HG02943 (cell line): ENCODE results near the gene STX16.

Experiments
- ATAC-seq: cut with Tn5 transposase; IDR thresholded peaks from one replicate; pipeline ENCODE4 v1.9.1; 2021; ENCODE audit warnings: mild to moderate bottlenecking, low read depth, moderate library complexity; ENCODE audit not compliant: unreplicated experiment

The STX16 gene

DNA sequence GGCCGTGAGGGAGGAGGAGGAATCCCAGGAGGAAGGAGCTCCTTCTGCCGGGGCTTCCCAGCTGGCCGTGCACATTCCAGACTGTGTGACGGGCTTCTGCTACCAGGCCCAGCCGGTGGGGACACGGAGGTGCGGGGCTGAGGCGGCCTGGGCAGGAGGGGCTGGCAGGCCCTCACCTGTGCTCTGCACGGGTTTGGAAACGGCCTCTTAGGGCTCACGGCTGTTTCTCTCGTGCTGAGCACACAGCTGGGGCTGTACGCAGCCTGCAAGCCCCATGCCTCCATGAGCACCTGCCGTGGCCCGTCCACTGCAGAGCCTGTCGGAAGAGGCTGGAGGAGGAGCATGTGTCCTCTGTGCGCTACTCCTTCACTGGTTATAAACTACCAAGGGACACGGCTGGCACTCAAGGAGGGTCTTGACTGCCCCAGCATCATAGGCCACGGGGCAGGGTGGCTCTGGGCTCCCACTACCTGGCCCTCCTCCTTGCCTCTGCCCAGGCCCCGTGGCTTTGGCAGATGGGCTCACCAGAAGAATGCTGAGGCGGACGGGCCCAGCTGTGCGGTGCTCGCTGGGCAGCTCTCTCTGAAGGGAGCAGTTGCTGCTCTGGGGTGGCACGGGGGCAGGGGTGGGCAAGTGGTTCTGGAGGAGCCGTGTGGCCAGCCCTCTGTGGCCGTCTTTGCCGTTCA is 57.3 kb downstream of the STX16 start:
- no peak for ATAC-seq

DNA sequence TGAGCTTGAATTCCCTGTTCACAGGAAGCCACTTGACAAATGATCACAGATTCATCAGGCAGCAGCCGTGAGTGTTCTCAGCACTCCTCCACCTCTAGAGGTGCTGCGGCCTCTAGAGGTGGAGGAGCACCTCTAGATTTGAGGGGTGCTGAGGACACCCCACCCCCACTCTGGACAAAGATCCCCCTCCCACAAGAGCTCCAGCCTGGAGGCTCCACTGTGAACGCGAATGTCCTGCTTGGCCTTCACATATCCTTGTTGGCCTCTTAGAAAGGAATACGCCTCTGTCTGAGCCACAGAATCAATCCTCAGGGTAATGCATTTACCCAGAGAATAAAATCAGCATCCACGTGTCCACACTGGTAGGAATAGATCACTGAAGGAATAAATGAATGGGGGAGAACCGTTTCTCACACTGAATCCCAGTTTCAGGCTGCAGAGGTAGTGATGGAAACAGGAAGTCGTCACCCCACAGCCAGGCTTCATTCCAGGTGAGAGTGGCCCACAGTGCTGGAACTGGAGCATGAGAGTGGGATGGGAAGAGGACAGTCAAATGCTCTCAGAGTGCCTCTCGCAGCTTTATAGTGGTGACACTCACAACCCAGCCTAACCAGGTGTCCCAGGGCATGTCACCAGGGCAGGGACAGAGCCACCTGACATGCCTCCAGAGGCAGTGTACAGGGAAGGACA is 58.1 kb downstream of the STX16 start:
- ATAC-seq = no peak

DNA sequence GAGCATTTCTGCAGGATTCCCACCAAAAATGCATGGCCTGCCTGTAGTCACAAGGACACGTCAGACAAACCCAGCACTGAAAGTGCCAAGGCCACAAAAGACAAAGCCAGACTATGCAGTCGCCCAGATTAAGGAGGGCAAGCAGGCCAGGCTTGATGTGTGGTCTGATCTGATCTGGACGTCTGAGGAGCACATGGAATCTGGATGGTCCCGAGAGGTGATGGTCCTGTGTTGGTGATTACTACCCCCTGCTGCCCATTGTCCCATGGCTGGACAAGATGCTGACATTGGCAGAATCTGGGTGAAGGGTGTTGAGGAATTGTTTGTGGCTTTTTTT is 58.6 kb downstream of the STX16 start:
- no peak for ATAC-seq

DNA sequence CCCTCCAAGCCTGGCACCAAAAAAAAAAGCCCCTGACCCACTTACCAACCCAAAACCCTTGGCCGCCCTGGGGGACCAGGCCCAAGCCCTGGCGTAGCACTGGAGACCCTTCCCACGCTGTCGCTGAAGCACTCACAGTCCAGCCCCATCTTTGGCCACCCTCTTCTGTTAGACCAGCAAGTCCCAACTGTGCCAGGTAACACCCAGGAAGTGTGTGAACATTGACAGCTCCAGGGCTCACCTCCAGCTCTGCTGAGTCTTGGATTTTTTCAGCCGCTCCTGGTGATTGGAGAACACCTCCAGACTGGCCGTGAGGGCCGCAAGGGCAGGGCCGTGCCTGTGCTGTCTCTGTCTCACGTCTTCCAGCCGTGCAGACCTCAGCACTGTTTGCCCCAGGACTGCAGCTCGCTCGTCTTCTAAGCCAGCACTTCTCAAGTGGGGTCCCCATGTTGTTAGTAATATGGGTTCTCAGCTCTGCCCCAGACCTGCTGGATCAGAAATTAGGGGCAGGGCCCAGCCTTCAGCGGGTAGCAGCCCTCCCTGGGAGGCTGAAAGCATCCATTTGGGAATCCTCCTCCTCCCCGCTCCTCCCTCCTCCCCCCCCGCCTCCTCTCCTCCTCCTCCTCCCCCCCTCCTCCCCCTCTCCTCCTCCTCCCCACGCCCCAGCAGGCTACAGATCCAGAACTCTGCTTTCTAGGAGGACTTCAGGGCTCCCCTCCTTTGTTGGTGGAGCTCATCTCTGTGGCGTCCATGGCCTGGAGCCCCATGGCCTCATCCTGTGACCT is 59.6 kb downstream of the STX16 start:
- ATAC-seq = no peak

DNA sequence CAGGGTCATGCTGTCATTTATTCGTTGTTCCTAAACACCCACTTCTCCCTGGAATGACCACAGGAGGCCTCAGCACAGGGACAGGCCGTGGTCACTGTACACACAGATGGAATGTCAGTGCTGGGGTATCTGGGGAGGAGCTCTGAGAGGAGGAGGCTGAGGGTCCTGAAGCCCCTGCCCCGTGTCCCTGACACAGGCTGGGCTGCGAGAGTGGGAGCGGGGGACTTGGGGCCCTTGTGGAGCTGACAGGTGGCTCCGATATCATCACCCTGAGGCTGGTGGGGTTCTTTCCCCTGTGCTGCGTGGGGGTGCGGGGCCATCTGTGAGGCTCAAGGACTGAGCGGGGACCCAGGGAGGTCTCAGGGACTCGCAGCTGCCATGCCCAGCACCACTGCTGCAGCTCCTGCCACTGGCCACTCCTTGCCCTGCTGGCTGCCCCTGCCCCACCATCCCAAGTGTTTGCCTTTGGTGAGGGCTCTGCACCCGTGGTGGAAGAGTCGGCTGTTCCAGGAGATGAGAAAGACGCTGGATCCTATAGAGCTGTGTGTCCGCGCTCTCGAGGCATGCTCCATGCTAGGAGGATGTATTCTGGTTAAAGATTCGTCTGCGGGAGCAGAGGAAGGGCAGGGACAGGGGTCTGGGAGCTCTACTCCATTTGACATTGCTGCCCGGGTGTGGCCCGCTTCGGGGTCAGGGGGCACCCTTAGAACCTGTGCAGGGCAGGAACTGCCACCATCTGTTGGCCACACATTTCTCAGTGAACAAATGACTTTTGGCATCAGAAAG is 60.4 kb downstream of the STX16 start:
- ATAC-seq = no peak

DNA sequence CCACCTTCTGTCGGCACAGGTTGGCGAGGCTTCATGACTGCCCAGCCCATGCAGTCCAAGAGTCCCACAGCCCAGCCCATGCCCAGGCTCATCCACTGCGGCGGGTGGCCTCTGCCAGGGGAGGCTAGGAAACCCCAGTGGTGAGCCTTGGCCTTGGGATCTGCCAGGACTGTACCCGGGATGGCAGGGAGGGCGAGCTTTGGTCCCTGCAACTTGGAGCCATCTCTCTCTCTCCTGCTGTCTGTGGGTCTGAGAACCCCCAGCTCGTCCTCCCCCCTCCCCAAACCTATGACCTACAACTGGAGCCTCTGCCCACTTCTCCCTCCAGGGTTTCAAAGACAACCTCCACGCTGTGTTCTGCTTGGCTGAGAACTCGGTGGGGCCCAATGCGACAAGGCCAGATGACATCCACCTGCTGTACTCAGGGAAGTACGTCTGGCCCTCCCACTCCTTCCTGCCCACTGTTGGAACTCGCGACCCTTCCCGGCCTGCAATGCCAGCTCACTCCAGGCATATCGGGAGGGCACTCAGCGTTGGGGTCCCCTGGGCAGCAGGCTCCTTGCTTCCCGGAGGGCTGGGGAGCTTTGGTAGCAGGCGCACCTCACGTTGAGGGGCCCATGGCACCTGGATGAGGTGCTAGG is 61.2 kb downstream of the STX16 start:
- ATAC-seq = no peak

DNA sequence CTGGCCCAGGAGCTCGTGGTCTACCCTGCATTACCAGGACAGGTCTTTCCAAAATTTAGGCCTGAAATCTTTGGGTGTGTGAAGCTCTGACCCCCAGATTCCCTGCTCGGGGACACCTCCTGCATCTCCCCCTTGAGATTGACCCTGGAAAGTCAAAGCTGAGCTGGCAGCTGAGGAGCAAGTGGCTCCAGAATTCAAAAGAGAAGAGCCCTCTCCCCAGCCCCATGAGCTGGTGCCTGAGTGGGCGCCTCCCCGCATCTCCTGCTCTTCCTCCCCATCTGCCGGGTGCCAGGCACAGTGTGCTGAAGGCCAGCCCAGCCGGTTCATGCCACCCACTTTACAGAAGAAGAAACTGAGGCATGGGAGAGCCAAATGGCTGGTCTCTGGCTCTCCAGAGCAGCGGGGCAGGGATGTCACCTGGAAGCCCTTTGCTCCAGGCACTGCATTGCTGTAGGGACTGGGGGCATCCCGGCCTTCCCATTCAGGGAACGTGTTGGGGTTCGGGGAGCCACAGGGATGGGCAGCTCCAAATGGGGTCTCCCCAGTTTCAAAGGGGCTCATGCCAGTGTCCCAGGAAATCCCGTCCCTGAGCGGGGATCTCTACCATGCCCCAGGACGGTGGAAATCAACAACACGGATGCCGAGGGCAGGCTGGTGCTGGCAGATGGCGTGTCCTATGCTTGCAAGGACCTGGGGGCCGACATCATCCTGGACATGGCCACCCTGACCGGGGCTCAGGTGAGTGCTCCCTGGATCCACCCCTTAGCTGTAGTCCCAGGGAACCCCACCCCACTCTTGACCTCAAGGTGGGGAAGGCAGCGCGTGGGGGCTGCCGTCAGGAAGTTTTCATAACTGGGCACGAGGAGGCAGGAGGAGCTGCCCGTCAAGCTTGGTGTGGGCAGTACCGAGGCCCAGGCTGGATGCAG is 62.0 kb downstream of the STX16 start:
- ATAC-seq = no peak

DNA sequence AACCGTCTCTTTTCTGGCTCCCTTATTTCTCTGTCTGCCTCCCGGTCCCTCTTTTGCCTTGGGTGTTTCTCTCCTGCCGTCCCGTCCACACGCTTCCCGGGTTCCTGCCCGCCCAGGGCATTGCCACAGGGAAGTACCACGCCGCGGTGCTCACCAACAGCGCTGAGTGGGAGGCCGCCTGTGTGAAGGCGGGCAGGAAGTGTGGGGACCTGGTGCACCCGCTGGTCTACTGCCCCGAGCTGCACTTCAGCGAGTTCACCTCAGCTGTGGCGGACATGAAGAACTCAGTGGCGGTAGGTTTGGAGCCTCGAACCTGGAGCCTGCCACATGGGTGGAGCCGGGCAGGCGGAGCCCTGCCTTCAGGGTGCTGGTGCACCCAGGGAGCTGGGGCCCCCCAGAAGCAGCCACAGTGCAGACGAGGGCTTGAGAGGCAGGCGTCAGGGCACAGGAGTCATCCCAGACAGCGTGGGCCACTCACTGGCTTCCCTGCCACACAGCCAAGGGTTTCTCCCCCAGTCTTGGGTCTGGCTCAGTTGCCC is 62.8 kb downstream of the STX16 start:
- ATAC-seq = no peak

DNA sequence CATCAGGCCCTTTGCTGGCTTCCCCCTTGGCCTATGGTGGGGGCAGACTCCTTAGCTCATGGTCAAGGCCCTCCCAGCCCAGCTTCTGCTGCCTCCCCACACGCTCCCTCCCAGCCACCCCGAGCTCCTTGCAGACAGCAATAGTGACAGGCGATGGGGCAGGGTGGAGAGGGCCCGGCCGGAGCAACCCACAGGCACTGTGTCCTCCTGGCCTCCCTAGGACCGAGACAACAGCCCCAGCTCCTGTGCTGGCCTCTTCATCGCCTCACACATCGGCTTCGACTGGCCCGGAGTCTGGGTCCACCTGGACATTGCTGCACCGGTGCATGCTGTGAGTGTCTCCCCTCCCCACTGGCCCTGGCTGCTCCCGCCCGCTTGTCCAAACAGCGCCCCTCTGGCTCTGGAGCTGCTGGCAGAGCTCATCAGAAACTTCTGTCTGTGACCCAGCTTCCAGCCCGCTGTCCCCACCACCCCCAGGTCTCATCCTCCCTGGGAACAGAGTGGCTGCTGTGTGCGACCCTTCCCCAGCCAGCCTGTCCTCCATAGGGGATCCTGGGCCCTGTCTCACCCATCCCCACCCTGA is 63.3 kb downstream of the STX16 start:
- no peak for ATAC-seq

DNA sequence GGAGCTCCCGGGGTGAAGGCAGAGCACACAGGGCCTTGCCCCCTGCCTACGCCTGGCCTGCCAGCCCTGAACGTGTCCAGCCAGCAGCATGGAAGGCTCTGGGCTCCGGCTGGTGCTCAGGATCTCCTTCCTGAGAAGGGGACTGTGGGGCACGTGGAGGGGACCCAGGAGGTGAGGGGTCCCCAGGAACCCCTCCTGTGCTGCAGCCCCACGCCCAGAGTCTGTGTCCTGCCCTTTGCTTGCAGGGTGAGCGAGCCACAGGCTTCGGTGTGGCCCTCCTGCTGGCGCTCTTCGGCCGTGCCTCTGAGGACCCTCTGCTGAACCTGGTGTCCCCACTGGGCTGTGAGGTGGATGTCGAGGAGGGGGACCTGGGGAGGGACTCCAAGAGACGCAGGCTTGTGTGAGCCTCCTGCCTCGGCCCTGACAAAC is 63.9 kb downstream of the STX16 start:
- ATAC-seq = no peak

DNA sequence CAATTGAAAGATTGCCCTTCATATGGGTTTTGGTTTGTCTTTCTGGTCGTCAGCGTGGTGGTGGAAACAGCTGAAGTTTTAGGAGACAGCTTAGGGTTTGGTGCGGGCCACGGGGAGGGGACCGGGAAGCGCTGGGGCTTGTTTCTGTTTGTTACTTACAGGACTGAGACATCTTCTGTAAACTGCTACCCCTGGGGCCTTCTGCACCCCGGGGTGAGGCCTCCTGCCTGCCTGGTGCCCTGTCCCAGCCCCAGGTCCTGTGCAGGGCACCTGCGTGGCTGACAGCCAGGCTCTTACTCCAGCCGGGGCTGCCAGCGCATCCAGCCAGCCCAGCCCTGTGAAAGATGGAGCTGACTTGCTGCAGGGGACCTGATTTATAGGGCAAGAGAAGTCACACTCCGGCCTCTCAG is 64.3 kb downstream of the STX16 start:
- ATAC-seq = no peak

DNA sequence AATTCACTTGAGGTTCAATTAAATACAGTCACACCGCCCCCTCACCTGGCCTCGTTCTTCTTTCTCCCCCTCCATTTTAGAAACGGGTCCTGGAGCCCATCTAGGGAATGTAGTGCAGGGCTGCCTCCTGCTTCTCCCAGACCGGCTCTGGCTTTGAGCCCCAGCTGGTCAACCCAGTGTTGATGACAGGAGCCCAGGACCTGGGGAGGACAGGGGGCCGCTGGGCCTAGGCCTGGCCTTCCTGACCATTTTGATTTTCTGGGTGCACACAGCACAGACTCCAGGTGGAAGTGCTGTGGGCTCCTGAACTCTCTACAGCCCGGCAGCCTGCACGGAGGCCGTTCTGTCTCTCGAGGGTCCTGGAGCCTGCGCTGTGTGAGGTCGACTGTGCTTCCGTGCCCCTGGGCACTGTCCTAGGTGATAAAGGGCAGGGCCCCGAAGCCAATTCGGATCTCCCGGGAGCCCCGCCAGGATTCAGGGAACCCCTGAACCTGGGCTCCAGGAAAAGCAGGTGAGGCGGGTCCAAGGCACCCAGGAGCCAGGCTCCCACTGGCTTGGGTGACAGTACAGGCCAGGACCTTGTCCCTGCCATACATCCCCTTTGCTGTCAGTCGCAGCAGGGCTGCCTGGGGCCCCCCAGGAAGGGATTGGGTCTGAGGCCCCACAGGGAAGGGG is 64.9 kb downstream of the STX16 start:
- no peak for ATAC-seq

DNA sequence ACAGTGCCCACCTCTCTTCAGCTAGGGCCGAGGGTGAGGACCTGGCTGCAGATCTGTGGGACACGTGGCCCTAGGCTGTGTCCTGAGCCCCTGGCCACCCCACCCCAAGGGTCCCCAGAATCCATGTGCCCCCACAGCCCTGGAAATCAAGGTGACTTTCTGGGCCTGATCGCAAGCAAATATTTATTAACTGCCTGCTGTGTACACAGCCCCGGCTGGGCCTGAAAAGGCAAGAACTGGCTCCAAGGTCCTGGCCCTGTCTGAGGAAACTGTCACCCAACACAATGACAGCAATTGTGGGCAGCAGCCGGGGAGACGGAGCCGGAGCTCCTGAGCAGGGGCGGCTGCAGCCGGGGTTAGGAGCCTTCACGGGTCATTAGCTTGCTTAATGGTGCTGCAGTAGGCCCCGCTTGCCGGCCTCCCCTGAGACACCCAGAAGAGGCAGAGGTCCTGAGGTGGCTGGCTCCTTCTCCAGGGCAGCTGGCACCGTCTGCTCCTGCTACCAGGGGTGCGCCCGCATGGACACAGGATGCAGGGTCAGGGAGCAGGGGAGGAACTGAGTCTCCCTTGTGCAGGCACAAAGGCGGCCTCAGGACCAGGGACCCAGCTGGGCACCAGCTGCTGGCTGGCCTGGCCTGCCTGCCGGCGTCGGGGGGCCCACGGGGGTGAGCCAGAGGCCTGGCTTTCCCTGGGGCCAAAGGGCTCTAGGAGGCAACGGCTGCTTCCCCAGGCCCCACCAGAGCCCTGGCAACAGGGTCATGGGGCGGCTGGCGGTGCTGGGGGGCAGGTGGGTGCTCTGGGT is 65.6 kb downstream of the STX16 start:
- ATAC-seq = no peak

DNA sequence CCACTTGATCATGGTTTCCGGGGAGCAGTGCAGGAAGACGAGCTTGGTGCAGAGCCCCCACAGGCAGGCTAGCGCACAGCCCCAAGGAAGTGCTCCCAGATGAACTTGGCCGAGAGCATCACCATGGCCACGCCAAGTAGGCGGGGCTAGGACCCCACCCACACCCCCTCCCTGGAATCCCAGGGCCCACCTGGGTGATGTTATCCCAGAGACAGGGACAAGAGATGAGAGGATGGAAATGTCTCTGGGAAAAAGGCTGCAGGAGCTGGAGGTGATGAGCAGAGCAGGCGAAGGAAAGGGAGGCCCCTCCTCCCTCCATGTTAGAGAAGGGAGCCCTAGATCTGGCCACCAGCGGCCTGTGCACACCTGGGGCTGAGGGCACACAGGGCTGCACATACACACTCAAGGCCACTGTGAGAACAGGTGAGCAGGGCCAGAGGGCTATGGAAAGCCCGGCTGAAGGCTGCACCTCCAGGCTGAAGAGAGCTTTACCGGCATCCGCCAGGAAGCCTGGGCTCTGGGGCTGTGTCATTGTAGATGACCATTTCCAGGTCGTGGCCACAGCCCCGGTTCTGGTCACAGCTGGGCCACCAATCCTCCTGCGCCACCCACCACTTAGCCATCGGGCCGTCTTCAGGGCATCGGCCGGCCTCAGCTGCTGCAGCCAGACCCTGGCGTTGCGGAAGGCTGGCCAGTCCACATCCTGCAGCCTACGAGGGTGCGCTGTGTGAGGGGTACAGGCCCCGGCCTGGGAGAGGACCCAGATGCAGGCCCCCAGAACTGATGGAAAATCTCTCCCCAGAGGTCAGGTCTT is 66.4 kb downstream of the STX16 start:
- no peak for ATAC-seq

DNA sequence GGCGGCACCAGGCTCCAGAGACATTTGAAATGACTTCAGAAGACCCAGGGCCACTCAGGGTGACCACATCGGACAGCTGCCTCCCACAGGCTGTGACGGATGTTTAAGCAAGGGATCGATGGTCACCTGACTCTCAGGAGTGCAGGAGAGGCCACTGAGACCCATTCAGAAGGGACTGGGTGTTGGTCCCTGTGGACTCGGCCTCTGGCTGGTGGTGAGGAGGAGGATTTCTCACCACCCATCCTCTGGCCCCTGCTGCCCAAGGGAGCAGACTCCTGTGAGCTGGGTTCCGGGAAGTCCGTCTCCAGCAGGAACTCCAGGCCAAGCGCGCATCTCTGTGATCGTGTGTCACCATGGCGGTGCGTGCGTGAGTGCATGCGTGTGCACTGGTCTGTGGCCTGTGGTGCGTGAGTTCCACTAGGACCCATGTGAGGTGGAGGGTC is 67.1 kb downstream of the STX16 start:
- ATAC-seq = no peak

DNA sequence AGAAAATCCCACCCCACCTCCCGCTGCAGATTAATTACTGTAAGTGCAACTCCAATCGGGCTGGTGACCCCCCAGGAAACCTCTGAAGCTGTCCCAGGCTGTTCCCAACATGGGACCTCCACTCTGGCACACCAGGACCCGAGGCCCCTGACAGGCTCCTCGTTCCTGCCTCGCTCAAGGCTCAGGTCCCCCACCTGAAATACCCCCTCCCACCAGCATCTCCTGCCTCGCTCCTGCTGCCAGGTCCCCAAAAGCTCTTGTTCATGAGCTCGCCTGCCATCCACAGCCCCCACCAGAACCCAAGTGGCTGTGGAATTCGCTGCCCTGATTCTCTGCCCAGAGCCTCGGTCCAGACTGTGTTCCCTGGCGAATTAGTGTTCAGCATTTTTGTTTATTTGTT is 67.6 kb downstream of the STX16 start:
- no peak for ATAC-seq

DNA sequence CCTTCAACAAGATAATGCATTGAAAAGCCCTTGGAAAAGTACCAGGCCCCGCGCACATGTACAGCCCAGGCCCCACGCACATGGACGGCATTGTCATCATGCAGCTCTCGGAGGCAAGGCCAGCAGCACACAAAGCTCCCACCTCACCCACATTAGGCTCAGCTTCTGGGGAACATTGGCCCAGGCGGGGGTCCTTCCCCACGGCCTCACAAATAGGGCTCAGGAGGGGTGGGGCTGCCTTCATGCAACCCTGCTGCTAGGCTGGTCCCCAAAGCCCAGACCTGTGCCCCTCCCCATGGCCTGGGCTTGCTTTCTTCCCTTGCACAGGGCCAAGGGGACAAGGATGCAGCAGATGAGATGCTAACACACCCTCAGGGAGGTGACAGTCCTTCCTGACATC is 68.2 kb downstream of the STX16 start:
- ATAC-seq = no peak
